ENCODE results near the gene BCL6B.
"Not testable (repeated sequence)": the region's sequence is repeated elsewhere in the genome, so short reads cannot be mapped to it uniquely, and the experiment has no call there.

BCL6B gene

DNA sequence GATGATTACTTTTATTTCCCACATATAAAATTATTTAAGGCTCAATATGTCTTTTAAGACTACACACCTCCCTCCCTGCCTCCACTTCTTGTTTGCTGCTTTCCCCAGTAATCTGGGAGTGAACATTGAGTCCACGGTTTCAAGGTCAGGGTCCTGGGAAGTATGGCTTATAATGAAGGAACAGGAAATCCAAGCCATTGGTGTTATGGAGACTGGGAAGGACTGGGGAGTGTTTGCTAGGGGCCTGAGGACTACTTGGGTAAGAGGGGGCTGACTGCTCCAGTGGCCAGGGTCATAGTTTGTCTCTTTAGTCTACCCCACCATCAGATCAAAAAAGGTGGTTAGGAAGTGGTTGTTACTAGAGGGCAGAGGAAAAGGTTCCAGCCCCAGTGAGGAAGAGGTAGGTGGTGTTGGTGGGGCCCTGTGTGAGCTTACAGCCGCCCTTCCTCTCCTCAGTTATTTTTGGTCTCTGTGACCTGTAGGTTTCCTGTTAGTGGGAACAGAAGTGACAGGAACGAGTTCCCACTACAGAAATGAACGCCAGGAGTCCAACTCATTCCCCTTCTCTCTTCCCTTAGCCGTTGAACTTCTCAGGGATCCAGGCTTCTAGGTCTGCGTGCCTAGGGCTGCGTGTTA lies 12.2 kb downstream of the BCL6B start:
- no peak for DNase-seq

DNA sequence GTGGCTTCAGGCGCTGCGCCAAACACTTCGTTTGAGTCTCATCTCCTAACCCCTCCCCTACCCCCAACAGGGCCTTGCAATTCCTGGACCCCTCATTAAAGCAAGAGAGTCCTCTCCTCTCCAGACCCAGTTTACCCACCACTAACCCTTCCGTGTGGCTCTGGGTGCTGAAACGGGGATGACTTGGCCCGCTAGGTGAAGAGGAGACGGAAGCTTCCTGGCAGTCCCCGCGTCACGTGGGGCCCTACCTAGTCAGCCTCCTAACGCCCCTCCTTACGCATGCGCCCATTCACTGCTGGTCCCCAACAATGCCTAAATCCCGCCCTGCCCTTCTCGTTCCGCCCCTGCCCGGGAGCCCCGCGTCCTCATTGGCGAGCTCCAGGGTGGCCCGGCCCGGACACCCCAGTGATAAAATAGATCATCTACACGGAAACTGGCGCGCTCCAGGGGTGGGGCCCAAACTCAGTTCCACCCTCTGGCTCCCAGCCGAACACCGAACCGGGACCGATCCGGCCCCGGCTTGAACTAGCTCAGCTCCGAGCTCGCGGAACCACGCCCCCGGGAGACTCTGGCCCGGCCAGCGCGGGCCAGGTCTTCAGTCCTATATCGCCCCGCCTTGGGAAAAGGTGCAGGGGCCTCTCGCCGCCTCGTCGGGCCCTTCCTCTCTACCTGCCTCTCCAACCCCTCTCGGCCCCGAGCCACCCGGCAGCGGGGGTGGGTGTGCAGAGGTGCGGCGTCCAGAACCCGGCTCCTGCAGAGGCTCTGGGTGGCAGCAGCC lies 12.9 kb downstream of the BCL6B start, which contains the start of gene SLC16A13:
TSS of gene SLC16A13 (plus strand) at position 425 of the 778 bp plus-strand sequence. CDS start 368 bp downstream, outside the sequence.
- DNase-seq, result peak; percentile 98

DNA sequence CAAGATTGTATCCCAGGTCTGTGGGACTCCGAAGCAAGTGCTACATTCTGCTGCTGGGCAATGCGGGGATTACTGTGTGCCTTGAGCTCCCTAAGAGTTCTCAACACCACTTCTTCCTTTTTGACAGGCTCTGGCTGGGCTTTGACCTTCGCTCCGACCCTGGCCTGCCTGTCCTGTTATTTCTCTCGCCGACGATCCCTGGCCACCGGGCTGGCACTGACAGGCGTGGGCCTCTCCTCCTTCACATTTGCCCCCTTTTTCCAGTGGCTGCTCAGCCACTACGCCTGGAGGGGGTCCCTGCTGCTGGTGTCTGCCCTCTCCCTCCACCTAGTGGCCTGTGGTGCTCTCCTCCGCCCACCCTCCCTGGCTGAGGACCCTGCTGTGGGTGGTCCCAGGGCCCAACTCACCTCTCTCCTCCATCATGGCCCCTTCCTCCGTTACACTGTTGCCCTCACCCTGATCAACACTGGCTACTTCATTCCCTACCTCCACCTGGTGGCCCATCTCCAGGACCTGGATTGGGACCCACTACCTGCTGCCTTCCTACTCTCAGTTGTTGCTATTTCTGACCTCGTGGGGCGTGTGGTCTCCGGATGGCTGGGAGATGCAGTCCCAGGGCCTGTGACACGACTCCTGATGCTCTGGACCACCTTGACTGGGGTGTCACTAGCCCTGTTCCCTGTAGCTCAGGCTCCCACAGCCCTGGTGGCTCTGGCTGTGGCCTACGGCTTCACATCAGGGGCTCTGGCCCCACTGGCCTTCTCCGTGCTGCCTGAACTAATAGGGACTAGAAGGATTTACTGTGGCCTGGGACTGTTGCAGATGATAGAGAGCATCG lies 15.4 kb downstream of the BCL6B start:
- DNase-seq, result no peak

DNA sequence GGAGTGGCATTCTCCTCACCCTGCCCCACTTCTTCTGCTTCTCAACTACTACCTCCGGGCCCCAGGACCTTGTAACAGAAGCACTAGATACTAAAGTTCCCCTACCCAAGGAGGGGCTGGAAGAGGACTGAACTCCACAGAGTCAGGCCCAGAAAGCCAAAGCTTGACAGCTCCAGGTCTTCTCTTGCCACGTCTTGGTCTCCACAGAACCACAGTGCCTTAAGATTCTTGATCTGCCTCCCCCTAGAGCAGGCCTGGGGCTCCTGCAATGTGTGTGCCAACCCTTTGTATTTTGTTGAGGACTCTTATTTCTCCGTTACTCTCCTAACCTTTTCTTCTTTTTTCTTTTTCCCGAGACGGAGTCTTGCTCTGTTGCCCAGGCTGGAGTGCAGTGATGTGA lies 17.0 kb downstream of the BCL6B start:
- DNase-seq, result no peak

DNA sequence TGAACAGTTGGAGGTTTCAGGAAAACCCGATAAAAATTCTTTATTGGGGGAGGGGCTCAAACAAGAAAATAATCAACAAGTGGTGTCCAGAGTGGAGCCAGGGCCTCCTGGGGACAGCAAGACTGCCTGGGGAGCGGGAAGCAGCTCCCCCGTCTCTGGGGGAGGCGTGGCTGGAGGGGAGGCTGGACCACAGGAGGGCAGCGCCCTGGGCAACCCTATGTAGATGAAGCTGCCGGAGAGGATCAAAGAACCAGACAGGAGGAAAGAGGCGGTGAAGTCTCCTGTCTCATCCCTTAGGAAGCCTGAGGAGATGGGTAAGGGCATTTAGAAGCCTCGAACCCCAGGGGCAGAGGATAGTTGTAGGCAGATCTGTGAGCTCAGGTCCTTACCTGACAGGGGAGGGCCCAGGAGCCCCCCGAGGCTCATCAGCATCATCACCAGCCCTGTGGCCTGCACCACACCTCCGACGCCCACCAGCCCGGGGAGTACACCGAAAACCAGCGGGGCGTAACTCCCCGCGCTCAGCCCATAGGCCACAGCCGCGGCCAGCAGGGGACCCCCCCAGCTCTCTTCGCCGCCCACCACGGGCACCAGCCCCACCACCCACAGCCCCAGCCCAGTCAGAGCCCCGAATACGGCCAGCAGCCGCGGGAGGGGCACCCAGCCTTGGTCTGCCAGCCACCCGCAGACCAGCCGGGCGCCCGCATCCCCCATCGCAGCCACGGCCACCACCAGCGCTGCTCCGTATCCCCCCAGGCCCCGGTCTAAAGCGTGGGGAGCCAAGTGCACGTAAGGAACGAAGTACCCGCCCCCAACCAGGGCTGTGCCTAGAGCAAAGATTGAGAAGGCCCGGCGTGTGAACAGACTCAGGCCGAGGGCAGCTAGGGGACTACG lies 19.0 kb downstream of the BCL6B start:
- DNase-seq, result no peak

DNA sequence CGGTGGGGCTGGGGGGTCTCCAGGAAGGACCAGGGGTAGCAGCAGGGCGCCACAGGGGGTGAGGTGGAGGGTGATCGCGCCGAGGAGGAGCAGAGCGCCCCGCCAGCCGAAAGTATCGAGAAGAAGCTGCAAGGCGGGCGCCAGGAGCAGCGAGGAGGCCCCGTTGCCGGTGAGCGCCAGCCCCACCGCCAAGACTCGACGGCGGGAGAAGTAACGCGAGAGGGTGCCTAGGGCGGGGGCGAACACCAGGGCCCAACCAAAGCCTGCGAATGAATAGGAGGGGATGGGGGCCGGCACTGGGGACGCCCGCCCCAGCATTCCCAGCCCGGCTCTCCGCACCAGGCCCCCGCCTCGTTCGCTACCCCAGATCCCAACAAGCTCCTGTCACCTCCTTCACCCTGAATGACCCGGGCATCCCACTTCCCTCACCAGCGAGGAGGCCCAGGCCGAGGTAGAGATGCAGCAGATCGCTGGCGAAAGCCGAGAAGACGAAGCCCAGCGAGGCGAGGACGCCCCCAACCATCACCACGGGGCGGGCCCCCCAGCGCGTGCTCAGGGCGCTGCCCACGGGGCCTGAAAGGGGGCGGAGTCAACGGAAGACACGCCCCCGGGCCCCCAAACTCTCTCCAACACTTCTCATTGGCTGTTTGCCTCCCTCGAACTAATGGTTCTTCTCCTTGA lies 19.8 kb downstream of the BCL6B start:
- no peak for DNase-seq

DNA sequence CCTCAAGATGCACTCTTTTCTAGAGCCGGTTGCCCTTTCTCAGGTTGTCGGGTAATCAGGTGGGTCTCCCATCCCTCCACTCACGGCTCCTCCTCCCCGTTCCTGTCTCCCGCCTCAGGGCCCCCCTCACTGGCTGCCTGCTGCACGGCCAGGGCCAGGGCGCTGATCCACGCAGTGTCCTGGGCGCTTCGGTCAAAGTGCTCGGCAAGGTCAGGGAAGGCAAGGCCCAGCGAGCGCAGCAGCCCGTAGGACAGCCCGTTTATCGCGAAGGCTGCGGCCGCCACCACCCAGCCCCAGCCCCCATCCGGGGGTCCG lies 20.3 kb downstream of the BCL6B start:
- peak; percentile 10 for DNase-seq

DNA sequence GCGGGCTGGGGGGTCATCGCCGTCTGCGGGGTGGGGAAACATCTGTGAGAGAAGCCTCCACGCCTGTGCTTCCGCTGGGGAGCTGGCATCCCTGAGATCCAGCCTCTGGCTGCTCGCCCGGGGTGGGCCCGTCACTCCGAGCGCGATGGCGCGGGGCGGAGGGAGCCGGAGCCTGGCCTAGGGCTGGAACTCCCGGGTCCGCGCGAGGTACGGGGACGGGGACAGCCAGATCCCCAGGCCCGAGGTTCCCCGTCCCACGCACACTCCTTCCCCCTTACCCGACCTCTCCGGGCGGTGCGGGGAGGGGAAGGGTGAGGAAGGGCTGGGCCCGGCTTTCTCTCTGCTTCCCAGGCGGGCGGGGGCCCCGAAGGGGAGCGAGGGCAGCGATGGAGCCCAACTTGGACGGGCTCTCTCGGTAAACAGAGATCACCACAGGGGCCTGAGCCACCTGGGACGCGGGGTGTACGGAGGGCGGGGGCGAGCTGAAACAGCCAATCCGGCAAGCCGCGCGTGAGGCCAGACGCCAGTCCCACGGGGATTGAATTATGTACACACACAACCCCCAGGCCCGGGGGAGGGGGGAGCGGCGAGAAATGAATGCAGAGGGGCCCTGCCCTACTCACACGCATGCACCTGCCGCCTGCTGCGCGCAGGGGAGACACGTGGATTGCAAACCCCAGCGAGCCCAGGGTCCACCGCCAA lies 20.8 kb downstream of the BCL6B start, which contains the start of gene SLC16A11:
TSS of gene SLC16A11 (minus strand) at position 596 of the 702 bp plus-strand sequence. CDS start at position 17, 579 bp downstream.
- DNase-seq, result peak; percentile 82

DNA sequence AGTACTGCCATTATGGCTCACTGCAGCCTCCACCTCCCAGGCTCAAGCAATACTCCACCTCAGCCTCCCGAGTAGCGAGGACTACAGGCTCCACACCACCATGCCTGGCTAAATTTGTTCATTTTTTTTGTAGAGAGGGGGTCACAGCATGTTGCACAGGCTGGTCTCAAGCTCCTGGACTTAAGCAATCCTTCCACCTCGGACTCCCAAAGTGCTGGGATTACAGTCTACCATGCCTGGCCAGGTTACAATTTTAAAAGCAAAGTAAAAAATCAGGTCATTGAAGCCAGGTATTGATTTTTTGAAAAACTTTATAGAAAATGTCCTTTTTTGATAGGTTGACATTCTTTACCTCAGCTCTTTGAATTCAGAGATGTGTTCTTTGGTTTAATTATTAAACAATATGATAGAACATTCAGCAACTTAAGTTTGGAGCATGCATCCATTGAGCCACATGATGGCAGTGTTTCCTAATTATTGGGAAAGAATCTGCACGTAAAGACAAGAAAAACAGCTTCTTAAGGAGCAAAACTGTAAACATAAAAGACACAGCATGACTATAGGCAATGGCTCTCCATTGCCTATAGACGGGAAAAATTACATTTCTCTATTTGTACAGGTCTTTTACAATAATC lies 22.8 kb downstream of the BCL6B start:
- peak; percentile 78 for DNase-seq

DNA sequence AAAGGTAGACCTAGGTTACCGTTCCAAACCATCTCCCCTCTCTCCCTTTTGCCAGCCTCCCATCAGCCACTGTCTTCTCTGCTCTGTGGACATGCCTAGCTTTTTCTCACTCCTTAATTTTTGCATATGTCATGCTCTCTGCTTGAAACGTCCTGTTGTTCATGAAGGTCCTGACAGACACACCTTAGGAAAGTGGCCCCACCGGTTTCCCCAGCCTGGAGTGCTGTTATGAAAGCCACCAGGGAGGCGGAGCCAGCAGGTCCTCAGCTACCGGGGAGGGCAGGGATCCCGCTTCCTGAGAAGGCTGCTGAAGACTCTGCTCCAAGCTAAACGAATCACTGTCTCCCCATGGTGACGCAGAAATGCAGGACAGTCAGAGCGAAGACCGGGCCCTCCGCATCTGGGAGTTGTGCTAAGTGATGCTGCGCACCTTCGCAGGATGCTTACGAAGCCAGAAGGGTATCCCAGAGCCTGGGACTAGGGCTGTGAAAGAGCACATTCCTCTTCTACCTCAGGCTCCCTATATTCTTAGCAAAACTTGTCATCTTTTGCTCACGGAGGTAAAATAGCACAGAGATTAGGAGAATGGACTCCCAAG lies 23.4 kb downstream of the BCL6B start:
- peak; percentile 52 for DNase-seq

DNA sequence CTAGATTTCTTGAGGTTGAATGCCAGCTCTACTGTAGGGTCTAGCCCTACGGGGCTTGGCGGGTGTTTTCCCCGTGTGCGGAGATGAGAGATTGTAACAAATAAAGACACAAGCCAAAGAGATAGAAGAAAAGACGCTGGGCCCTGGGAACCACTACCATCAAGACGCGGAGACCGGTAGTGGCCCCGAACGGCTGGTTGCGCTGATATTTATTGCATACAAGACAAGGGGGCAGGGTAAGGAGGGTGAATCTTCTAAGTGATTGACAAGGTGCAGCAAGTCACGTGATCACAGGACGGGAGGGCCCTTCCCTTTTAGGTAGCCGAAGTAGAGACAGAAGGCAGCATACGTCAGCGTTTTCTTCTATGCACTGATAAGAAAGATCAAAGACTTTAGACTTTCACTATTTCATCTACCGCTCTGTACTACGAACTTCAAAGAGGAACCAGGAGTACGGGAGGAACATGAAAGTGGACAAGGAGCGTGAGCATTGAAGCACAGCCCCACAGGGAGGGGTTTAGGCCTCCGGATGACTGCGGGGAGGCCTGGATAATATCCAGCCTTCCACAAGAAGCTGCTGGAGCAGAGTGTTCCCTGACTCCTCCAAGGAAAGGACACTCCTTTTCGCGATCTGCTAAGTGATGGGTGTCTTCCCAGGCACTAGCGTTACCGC lies 24.0 kb downstream of the BCL6B start:
- DNase-seq, result not testable (repeated sequence)

DNA sequence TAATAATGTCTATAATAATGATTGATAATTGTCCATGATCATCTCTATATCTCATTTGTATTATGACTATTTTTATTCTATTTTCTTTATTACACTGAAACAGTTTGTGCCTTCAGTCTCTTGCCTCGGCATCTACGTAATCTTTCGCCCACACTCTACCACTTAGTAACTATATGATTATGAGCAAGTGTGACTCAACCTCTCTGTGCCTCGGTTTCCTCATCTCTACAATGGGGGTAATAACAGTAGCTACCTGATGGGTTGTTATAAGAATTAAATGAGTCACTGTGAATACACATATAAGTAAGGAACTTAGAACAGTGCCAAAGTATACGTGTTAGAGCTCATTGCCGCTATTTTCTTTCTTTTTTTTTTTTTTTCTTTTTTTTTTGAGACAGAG lies 24.7 kb downstream of the BCL6B start:
- DNase-seq, result no peak

DNA sequence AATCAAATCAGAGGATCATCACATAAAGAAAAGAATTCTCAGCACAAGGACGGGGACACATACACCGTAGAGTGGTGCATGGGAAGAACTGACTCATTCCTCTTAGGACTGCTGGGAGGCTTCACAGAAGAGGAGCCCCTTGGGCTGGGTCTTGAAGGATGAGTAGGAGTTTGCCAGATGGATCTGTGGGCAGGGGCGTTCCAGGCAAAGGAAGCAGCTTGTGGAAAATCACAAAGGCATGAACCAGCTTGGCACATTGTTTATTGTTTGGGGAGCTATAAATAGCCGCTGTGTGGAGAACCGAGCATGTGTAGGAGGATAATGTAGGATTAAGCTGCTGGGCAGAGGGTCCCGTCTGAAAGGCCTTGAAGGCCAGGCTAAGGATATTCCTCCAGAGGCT lies 26.1 kb downstream of the BCL6B start:
- DNase-seq, result no peak

DNA sequence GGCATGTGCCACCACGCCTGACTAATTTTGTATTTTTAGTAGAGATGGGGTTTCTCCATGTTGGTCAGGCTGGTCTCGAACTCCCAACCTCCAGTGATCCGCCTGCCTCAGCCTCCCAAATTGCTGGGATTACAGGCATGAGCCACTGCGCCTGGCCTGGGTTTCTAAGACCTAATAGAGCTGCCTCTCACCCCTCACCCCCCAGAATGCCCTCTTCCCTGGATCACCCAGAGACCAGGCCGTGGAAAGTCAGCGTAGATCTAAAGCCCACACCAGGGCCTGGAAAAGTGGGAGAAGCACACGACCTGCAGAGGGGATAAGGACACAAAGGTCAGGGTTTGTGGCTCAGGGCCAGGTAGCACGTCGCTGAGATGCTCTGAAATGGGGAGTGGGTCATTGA lies 27.7 kb downstream of the BCL6B start:
- DNase-seq, result not testable (repeated sequence)

DNA sequence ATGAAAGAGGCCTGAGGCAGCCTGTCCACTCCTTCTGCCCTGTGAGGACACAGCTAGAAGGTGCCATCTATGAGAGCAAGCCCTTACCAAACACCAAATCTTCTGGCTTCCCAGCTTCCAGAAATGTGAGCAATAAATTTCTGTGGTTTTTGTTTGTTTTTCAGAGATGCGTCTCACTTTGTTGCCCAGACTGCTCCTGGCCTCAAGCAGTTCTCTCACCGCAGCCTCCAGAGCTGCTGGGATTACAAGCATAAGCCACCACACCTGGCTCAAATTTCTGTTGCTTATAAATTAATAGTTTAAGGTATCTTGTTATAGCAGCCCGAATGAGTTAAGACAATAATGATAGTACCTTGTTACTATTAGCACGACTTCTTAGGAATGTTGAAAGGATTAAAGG lies 33.5 kb downstream of the BCL6B start:
- DNase-seq, result no peak

DNA sequence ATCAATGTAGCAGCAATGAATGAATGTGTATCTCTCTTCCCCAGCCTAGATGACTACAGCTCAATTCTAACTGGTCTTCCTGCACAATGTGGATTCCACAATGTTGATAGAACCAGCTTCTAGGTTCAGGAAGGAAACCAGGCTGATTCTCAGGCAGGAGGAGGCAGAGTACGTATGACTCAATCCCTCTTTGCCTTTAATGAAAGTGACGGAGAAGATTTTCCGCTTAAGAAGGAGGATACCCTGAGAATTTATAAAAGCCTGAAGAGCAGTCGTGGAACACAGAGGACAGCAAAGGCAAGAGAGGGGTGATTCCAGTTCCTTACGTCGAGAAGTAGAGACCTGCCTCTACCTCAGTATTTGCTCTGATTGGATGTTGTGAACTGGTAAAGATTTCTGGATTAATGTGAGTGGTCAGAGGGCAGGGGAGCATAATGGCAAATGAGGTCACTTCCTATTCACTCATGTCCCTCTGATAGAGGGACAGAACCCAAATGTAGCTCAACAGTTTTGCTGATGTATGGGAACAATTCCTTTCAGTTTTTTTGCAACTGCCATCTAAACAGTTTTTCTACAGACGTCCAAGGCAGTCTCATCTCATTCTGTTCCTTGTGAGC lies 36.1 kb downstream of the BCL6B start:
- no peak for DNase-seq

DNA sequence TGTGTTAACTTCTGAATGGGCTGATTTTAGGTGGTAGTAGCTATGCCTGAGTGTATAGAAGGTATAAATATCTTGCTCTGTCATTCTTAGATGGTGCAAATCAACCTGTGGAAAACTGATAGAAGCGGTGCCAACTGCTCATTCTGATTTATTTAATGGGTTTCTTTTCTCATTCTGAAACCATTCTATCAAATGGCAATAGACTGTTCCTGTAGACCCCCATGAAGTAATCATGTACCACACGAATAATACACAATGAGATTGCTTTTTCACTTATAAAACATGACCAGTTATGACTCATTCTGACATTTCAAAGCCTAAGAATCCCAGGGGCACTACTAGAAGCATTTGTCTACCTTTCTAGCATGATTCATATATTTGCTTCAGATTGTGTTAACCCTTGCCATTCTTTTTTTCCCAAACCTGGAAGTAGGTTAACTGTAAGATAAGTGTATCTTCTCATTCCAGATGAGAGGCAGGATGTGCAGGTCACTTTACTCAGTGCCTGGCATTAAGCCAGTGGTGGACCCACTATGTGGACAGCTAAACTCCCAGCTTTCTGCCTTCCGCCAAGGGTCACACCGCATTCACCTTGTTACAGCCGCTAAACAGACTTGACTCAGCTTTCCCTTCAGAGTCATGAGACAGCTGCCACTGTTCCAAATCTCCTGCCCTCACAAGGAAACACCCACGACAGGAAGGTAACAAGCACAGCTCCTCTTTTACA lies 37.5 kb downstream of the BCL6B start:
- no peak for DNase-seq

DNA sequence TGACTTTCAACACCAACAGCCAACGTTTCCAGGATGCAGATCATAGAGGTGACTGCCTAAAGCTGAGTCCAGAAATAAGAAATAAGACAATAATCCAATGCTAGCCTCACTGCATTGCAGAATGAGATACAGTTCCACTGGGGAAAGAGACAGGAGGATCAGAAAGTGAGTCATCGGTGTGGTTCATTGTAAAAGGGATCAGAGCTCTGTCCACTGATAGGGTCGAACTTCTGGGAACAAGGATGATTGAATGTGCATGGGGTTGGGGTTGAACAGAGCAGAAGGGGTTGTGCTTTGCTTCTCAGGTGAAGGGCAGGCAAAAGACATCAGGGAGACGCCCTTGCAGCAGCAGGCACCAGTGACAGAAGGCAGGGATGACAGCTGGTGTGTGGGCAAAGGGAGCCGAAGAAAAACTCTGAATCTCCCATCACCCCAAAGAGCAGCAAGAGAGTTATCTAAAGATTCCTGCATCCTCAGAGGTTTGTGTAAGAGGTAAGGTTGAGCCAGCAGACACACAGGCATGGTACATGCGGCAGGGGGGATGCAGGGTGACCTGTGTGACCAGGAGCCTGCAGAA lies 40.8 kb downstream of the BCL6B start:
- no peak for DNase-seq
